GM18907 (cell line): ENCODE data around the gene ZDHHC7.
A peak's percentile ranks its signal among the peaks of the same experiment; 100 is the strongest.
"Not testable (repeated sequence)": the region's sequence is repeated elsewhere in the genome, so short reads cannot be mapped to it uniquely, and the experiment has no call there.

Experiments used
- ATAC-seq: cut with Tn5 transposase; IDR thresholded peaks from one replicate; pipeline ENCODE4 v1.9.1; 2021; ENCODE audit warnings: mild to moderate bottlenecking, moderate library complexity; ENCODE audit not compliant: unreplicated experiment

The ZDHHC7 gene

GRCh38 chr16:85010931-85011845 is at the start of gene ZDHHC7:
Gene ZDHHC7, minus strand, starts transcription at chr16:85011535. Its CDS starts 20,917 bp downstream, at chr16:84990618.
- ATAC-seq: peak; percentile 90

GRCh38 chr16:85058909-85059308 is 47.6 kb upstream of the ZDHHC7 start:
- no peak for ATAC-seq

GRCh38 chr16:85057948-85058347 is 46.6 kb upstream of the ZDHHC7 start:
- ATAC-seq: no peak

GRCh38 chr16:85057212-85057889 is 46.0 kb upstream of the ZDHHC7 start:
- ATAC-seq: no peak

GRCh38 chr16:85056211-85056748 is 44.9 kb upstream of the ZDHHC7 start:
- no peak for ATAC-seq

GRCh38 chr16:85055493-85056210 is 44.3 kb upstream of the ZDHHC7 start:
- peak; percentile 89 for ATAC-seq

GRCh38 chr16:85054948-85055492 is 43.7 kb upstream of the ZDHHC7 start:
- ATAC-seq: no peak

- ATAC-seq: not testable (repeated sequence)
Observed at GRCh38 chr16:85054321-85054720, 43.0 kb upstream of the ZDHHC7 start.

GRCh38 chr16:85052536-85052935 is 41.2 kb upstream of the ZDHHC7 start:
- ATAC-seq: no peak

GRCh38 chr16:85051683-85052082 is 40.3 kb upstream of the ZDHHC7 start:
- ATAC-seq: no peak

GRCh38 chr16:85051067-85051581 is 39.8 kb upstream of the ZDHHC7 start:
- no peak for ATAC-seq

GRCh38 chr16:85049706-85050305 is 38.5 kb upstream of the ZDHHC7 start:
- no peak for ATAC-seq

- no peak for ATAC-seq
Observed at GRCh38 chr16:85048921-85049562, 37.7 kb upstream of the ZDHHC7 start.

GRCh38 chr16:85047867-85048455 is 36.6 kb upstream of the ZDHHC7 start:
- ATAC-seq: no peak

- ATAC-seq: no peak
Observed at GRCh38 chr16:85046931-85047866, 35.9 kb upstream of the ZDHHC7 start.

GRCh38 chr16:85046472-85046916 is 35.2 kb upstream of the ZDHHC7 start:
- no peak for ATAC-seq

GRCh38 chr16:85045641-85046471 is 34.5 kb upstream of the ZDHHC7 start:
- no peak for ATAC-seq
